Mesothelial cell of epicardium (in vitro differentiated cells): ENCODE data around the gene DNAJC24. TPM values are rescaled to one million over a fixed set of nuclear protein-coding genes. Genes with fewer than 3 reads are reported as not detected.

ENCODE experiments used
- DNase-seq, 2 experiments: peaks; one replicate each; pipeline ENCODE4 v3.0.0; 2021; ENCODE audit warnings: low spot score in 2 of 2; ENCODE audit not compliant: unreplicated experiment in 2 of 2
- H3K27ac Mint-ChIP-seq: 2 replicates; pipeline ENCODE4 v1.8.0; 2021; ENCODE audit warnings: mixed read lengths
- H3K27me3 Mint-ChIP-seq: 2 replicates; pipeline ENCODE4 v1.8.0; 2021; ENCODE audit warnings: low read depth, mixed read lengths
- H3K36me3 Mint-ChIP-seq: 2 replicates; pipeline ENCODE4 v1.8.0; 2021; ENCODE audit warnings: mixed read lengths
- H3K4me1 Mint-ChIP-seq: 2 replicates; pipeline ENCODE4 v1.8.0; 2021; ENCODE audit warnings: mixed read lengths
- H3K4me3 Mint-ChIP-seq: 2 replicates; pipeline ENCODE4 v1.8.0; 2021; ENCODE audit warnings: mild to moderate bottlenecking, moderate library complexity, mixed read lengths
- H3K9me3 Mint-ChIP-seq: 2 replicates; pipeline ENCODE4 v1.8.0; 2021; ENCODE audit warnings: mixed read lengths
- total RNA-seq: library from RNA; stranded (reverse); gene quantifications from 3 replicates; pipeline ENCODE4 v1.2.1, GENCODE V29; 2021
- TF ChIP-seq, protein P1 (sequence below): fragments of 200-600 bp; sonication (generic); IDR thresholded peaks from one replicate; pipeline ENCODE4 v1.5.0; 2021; ENCODE audit warnings: antibody characterized with exemption; ENCODE audit not compliant: unreplicated experiment

The DNAJC24 gene
- total RNA-seq, 1 donor from 2014 or later, result 24.4 TPM

DNA sequence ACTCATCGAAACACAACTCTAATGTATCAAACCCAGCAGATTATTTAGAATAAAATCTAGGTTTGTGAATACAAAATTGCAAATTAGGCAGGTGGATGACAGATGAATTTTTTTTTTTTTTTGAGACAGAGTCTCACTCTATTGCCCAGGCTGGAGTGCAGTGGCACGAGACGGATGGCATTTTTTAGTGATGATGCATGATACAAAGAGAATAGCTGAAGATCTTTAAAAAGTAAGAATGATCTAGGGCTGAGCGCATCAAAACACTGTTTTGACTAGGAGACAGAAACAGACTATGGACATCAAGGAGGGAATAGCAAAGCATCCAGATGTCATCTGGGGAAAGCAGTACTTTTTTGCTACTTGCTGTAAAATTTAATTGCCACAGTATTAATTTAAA, 76.0 kb downstream of the DNAJC24 start:
- Mint-ChIP-seq H3K36me3 (peaks cover 13% of the 10 kb centered on the region), H3K27me3 (no peaks in the 10 kb centered on the region), H3K9me3 (no peaks in the 10 kb centered on the region), H3K4me3 (no peak overlapping the region), H3K27ac (no peak overlapping the region), H3K4me1 (no peaks in the 10 kb centered on the region)
- DNase-seq, result no peak
- TF ChIP-seq, protein P1, sequence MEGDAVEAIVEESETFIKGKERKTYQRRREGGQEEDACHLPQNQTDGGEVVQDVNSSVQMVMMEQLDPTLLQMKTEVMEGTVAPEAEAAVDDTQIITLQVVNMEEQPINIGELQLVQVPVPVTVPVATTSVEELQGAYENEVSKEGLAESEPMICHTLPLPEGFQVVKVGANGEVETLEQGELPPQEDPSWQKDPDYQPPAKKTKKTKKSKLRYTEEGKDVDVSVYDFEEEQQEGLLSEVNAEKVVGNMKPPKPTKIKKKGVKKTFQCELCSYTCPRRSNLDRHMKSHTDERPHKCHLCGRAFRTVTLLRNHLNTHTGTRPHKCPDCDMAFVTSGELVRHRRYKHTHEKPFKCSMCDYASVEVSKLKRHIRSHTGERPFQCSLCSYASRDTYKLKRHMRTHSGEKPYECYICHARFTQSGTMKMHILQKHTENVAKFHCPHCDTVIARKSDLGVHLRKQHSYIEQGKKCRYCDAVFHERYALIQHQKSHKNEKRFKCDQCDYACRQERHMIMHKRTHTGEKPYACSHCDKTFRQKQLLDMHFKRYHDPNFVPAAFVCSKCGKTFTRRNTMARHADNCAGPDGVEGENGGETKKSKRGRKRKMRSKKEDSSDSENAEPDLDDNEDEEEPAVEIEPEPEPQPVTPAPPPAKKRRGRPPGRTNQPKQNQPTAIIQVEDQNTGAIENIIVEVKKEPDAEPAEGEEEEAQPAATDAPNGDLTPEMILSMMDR, result no peak

DNA sequence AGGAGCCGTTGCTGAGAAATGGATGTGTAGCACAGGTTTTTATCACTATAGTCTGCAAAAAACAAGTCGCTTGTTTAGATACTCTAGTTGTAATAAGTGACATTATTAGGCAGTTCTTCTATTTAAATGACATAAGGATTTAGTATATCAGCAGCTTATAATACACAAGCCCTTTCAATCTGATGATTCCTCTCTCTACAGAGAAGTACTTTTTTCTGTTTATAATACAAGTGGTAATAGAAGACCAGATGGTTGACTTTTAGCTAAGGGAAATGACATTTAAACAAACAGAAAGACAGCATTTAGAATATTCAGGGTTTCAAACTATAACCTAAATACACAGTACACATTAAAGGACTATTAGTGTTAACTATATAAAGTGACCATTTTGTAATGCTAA, 79.4 kb downstream of the DNAJC24 start:
- no peak for DNase-seq
- no peaks in the 10 kb centered on the region for H3K4me1 Mint-ChIP-seq
- peaks cover 33% of the 10 kb centered on the region for H3K36me3 Mint-ChIP-seq
- H3K4me3 Mint-ChIP-seq, result no peak overlapping the region
- H3K9me3 Mint-ChIP-seq, result no peaks in the 10 kb centered on the region
- H3K27me3 Mint-ChIP-seq, result no peaks in the 10 kb centered on the region
- no peak overlapping the region for H3K27ac Mint-ChIP-seq
- TF ChIP-seq, protein P1, result no peak

DNA sequence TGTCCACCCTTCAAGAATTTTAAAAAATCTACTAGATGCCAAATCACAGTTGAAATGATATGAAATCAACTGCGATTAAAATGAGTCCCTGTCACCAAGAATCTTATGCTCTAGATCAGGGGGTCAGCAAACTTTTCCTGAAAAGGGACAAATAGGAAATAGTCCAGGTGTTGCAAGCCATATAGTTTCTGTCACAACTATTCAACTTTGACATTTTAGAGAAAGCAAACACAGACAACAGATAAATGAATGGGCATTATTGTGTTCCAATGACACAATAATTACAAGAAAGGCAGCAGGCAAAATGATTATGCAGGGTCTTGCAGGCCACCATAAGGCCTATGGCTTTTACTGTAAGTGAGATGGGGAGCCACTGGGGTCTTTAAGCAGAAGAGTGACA, 81.2 kb downstream of the DNAJC24 start:
- Mint-ChIP-seq H3K27me3 (no peaks in the 10 kb centered on the region), H3K36me3 (peaks cover 40% of the 10 kb centered on the region), H3K27ac (no peak overlapping the region), H3K4me1 (no peaks in the 10 kb centered on the region), H3K4me3 (no peak overlapping the region), H3K9me3 (no peaks in the 10 kb centered on the region)
- TF ChIP-seq, protein P1, result no peak
- no peak for DNase-seq

GRCh38 chr11:31455177-31455576, 85.5 kb downstream of the DNAJC24 start:
- TF ChIP-seq, protein P1, result no peak
- Mint-ChIP-seq H3K27ac (no peak overlapping the region), H3K9me3 (no peaks in the 10 kb centered on the region), H3K27me3 (no peaks in the 10 kb centered on the region), H3K4me1 (no peaks in the 10 kb centered on the region), H3K4me3 (no peak overlapping the region), H3K36me3 (peaks cover 32% of the 10 kb centered on the region)
- DNase-seq, result no peak

DNA sequence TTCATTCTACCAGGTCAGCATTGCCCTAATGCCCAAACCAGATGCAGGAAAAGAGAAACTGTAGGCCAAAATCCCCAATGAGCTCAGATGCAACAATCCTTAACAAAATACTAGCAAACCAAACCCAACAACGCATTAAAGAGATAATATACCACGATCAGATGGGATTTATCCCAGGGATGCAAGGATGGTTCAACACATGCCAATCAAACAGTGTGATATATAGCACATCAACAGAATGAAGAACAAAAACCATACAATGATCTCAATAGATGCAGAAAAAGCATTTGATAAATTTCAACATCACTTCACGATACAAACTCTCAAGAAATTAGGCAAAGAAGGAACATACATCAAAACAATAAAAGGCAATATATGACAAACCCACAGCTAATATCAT, 94.8 kb downstream of the DNAJC24 start:
- H3K27me3 Mint-ChIP-seq, result no peaks in the 10 kb centered on the region
- peaks cover 34% of the 10 kb centered on the region for H3K9me3 Mint-ChIP-seq
- H3K27ac Mint-ChIP-seq, result no peak overlapping the region
- no peak for DNase-seq
- TF ChIP-seq, protein P1, result no peak
- no peak overlapping the region for H3K4me3 Mint-ChIP-seq
- H3K4me1 Mint-ChIP-seq, result no peaks in the 10 kb centered on the region
- H3K36me3 Mint-ChIP-seq, result peaks cover 47% of the 10 kb centered on the region

DNA sequence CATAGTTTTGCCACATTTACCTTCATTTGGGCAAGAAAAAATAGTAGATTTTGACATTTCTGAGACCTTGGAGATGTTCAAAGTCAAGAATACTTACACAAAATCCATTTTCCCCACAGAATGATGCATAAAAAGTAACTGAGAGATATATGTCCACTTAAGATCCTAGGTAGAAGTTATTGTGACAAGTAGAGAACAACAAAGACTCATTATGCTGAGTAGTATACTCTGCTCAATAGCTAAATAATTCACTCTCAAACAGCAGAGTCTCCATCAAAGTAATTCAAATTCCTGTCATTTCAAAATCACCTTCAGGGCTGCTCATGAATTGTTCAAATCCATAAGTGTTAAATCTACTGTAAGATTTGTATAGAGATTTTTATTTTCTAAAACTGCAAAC, 104.4 kb downstream of the DNAJC24 start:
- H3K4me1 Mint-ChIP-seq, result no peaks in the 10 kb centered on the region
- H3K27me3 Mint-ChIP-seq, result no peaks in the 10 kb centered on the region
- H3K9me3 Mint-ChIP-seq, result peaks cover 8% of the 10 kb centered on the region
- H3K27ac Mint-ChIP-seq, result no peak overlapping the region
- peaks cover 4% of the 10 kb centered on the region for H3K36me3 Mint-ChIP-seq
- no peak for DNase-seq
- TF ChIP-seq, protein P1, result no peak
- no peak overlapping the region for H3K4me3 Mint-ChIP-seq
